ENCODE data around the gene FYTTD1. TPM values are rescaled to one million over a fixed set of nuclear protein-coding genes. Genes with fewer than 3 reads are reported as not detected.

The FYTTD1 gene
- total RNA-seq, 4 donors from 2014 or later, result 18.3 to 94.6 (median 33.6) TPM

DNA sequence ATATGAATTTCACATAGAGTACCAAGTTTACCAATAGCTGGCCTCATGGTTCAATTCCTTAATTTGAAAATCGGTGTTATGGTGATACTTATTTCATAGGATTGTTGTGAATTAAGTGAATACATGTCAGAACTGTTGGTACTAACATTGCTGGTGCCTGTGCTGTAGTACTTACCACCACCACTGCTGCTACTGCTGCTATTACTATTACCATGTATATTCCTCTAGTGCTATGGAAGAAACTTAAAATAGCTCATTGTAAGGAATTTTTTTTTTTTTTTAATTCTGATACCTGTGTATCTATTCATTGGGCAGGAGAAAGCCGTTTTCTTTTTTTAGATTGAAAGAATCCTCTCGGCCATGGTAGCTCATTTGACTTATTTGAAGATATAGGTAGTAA is 3.6 kb downstream of the FYTTD1 start:
- WGBS, 2 donors (ENCODE audit: low coverage in 1 of 2), result 92 to 95% methylated on average over 3 of the region's 3 CpGs
- peaks cover 5 to 38% (median 19%) of the 10 kb centered on the region in 4 donors for H3K4me1 ChIP-seq
- in situ Hi-C loops (cut with MboI; ENCODE audit: low pct_ligation_motif_present in 1 of 4, low pct_unique_long_range_greater_than_20kb in 1 of 4, low sequenced_read_pairs in 3 of 4), result no loop called here
- no peak overlapping the region for H3K4me3 ChIP-seq
- no peak for DNase-seq
- peaks cover 0 to 20% (median 0%) of the 10 kb centered on the region in 4 donors for H3K36me3 ChIP-seq
- H3K9me3 ChIP-seq, result no peaks in the 10 kb centered on the region
- H3K27me3 ChIP-seq, result no peaks in the 10 kb centered on the region
- TF ChIP-seq POLR2A (IDR thresholded peaks at IDR 0.05) (no peak), CTCF (IDR thresholded peaks at IDR 0.05) (no peak), POLR2AphosphoS5 (IDR thresholded peaks at IDR 0.05) (no peak), EP300 (IDR thresholded peaks at IDR 0.05; ENCODE audit: low read depth) (no peak)
- H3K27ac ChIP-seq, result no peak overlapping the region
- intact Hi-C loops (cut with DNase I; ENCODE audit: low total_unique reads), result no loop called here

DNA sequence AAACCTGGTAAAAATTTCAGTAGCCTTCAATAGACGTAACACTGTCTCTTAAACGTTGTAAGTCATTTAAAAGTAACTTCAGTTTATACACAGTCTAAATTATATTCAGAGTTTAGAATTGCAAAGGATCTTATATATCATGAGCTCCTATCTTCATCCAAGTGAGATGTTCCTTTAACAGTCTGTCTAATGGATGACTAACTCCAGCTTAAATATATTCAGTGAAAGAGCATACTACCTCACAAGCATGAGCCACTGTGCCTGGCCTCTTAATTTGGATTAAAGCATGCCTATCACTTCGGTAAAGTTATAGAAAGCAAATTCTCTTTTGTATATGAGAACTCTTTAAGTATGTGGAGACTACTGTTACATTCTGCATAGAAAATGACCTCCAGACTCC is 7.0 kb downstream of the FYTTD1 start:
- no peaks in the 10 kb centered on the region for H3K27me3 ChIP-seq
- H3K4me3 ChIP-seq, result no peak overlapping the region
- no peak for DNase-seq
- no peaks in the 10 kb centered on the region for H3K9me3 ChIP-seq
- H3K4me1 ChIP-seq, result peaks cover 3 to 24% (median 7%) of the 10 kb centered on the region in 4 donors
- intact Hi-C loops (cut with DNase I; ENCODE audit: low total_unique reads) (no loop called here), in situ Hi-C loops (cut with MboI; ENCODE audit: low pct_ligation_motif_present in 1 of 4, low pct_unique_long_range_greater_than_20kb in 1 of 4, low sequenced_read_pairs in 3 of 4) (no loop called here)
- 79 to 82% methylated on average over 3 of the region's 3 CpGs for WGBS, 2 donors (ENCODE audit: low coverage in 1 of 2)
- peaks cover 0 to 26% (median 0%) of the 10 kb centered on the region in 4 donors for H3K36me3 ChIP-seq
- no peak overlapping the region for H3K27ac ChIP-seq
- TF ChIP-seq EP300 (IDR thresholded peaks at IDR 0.05; ENCODE audit: low read depth) (no peak), POLR2AphosphoS5 (IDR thresholded peaks at IDR 0.05) (no peak), POLR2A (IDR thresholded peaks at IDR 0.05) (no peak), CTCF (IDR thresholded peaks at IDR 0.05) (no peak)

GRCh38 chr3:197758512-197758911 is 8.8 kb downstream of the FYTTD1 start:
- no peak for DNase-seq
- in situ Hi-C loops (cut with MboI; ENCODE audit: low pct_ligation_motif_present in 1 of 4, low pct_unique_long_range_greater_than_20kb in 1 of 4, low sequenced_read_pairs in 3 of 4) (no loop called here), intact Hi-C loops (cut with DNase I; ENCODE audit: low total_unique reads) (no loop called here)
- 87 to 93% methylated on average over 4 of the region's 4 CpGs for WGBS, 2 donors (ENCODE audit: low coverage in 1 of 2)
- H3K9me3 ChIP-seq, result no peaks in the 10 kb centered on the region
- no peak overlapping the region for H3K27ac ChIP-seq
- peaks cover 0 to 9% (median 0%) of the 10 kb centered on the region in 4 donors for H3K4me1 ChIP-seq
- TF ChIP-seq POLR2AphosphoS5 (IDR thresholded peaks at IDR 0.05), result no peak
- no peak for TF ChIP-seq EP300 (IDR thresholded peaks at IDR 0.05; ENCODE audit: low read depth)
- TF ChIP-seq CTCF (IDR thresholded peaks at IDR 0.05), result no peak
- no peak for TF ChIP-seq POLR2A (IDR thresholded peaks at IDR 0.05)
- H3K27me3 ChIP-seq, result no peaks in the 10 kb centered on the region
- no peak overlapping the region for H3K4me3 ChIP-seq
- peaks cover 0 to 42% (median 0%) of the 10 kb centered on the region in 4 donors for H3K36me3 ChIP-seq

DNA sequence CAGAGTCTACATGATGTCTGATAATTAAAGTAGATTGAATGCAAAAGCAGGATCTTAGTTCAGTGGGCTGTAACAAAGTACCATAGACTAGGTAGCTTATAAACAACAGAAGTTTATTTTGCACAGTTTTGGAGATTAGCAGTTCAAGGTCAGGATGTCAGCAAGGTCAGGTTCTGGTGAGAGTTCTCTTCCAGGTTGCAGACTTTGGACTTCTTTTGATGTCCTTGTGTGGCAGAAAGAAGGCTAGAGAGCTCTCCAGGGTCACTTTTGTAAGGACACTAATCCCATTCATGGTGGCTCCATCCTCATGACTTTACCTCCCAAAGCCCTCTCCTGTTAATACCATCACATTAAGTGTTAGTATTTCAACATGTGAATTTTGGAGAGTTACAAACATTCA is 12.1 kb downstream of the FYTTD1 start:
- H3K27ac ChIP-seq, result no peak overlapping the region
- DNase-seq, result no peak
- H3K9me3 ChIP-seq, result no peaks in the 10 kb centered on the region
- peaks cover 0 to 53% (median 0%) of the 10 kb centered on the region in 4 donors for H3K36me3 ChIP-seq
- TF ChIP-seq EP300 (IDR thresholded peaks at IDR 0.05; ENCODE audit: low read depth), result no peak
- H3K27me3 ChIP-seq, result no peaks in the 10 kb centered on the region
- in situ Hi-C loops (cut with MboI; ENCODE audit: low pct_ligation_motif_present in 1 of 4, low pct_unique_long_range_greater_than_20kb in 1 of 4, low sequenced_read_pairs in 3 of 4), result no loop called here
- H3K4me3 ChIP-seq, result no peak overlapping the region
- H3K4me1 ChIP-seq, result no peaks in the 10 kb centered on the region
- intact Hi-C loops (cut with DNase I; ENCODE audit: low total_unique reads), result no loop called here

DNA sequence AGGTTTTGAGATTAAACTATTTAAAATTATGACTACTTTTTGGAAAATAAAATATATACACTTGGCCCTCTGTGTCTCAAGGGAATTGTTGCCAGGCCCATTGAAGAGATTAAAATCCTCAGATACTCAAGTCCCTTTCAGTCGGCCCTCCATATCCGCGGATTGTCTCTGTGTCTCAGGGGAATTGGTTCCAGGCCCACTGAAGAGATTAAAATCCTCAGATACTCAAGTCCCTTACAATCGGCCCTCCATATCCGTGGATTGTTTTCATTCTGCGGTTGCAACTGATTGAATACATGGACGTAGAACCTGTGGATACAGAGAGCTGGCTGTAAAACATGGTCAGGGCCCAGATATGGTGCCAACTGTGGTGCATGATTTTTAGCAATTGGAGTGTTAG is 25.6 kb downstream of the FYTTD1 start:
- H3K27ac ChIP-seq, result no peak overlapping the region
- no peak for TF ChIP-seq POLR2A (IDR thresholded peaks at IDR 0.05)
- no peak for TF ChIP-seq POLR2AphosphoS5 (IDR thresholded peaks at IDR 0.05)
- TF ChIP-seq EP300 (IDR thresholded peaks at IDR 0.05; ENCODE audit: low read depth), result no peak
- TF ChIP-seq CTCF (IDR thresholded peaks at IDR 0.05), result no peak
- no peaks in the 10 kb centered on the region for H3K27me3 ChIP-seq
- no peaks in the 10 kb centered on the region for H3K9me3 ChIP-seq
- no peaks in the 10 kb centered on the region for H3K4me1 ChIP-seq
- 84 to 90% methylated on average over 5 to 7 of the region's 7 CpGs for WGBS, 2 donors (ENCODE audit: low coverage in 1 of 2)
- no peak overlapping the region for H3K4me3 ChIP-seq
- intact Hi-C loops (cut with DNase I; ENCODE audit: low total_unique reads), result no loop called here
- DNase-seq, result no peak
- H3K36me3 ChIP-seq, result peaks cover 0 to 76% (median 34%) of the 10 kb centered on the region in 4 donors
- in situ Hi-C loops (cut with MboI; ENCODE audit: low pct_ligation_motif_present in 1 of 4, low pct_unique_long_range_greater_than_20kb in 1 of 4, low sequenced_read_pairs in 3 of 4), result no loop called here
